MG63 (cell line): ENCODE data around the gene ENTPD8. TPM values are rescaled to one million over a fixed set of nuclear protein-coding genes. Genes with fewer than 3 reads are reported as not detected.

Experiments
- DNase-seq: peaks from one replicate; pipeline ENCODE4 v3.0.0-alpha.2; 2020
- H3K27me3 ChIP-seq: fragments of 250-450 bp; sonication (Bioruptor Pico); 2 replicates; pipeline ENCODE4 v1.5.1; 2020; ENCODE audit warnings: mild to moderate bottlenecking, moderate library complexity
- H3K36me3 ChIP-seq: fragments of 250-450 bp; sonication (Bioruptor Pico); 2 replicates; pipeline ENCODE4 v1.5.1; 2020; ENCODE audit warnings: mild to moderate bottlenecking, moderate library complexity
- H3K4me3 ChIP-seq: fragments of 250-450 bp; sonication (Bioruptor Pico); 2 replicates; pipeline ENCODE4 v1.5.1; 2020; ENCODE audit warnings: mild to moderate bottlenecking, moderate library complexity
- H3K9me3 ChIP-seq: fragments of 250-450 bp; sonication (Bioruptor Pico); 2 replicates; pipeline ENCODE4 v1.5.1; 2020; ENCODE audit warnings: mild to moderate bottlenecking, moderate library complexity
- total RNA-seq: library from RNA; depleted of rRNA; stranded (reverse); fragments of >200 nt; shearing (Covaris generic); gene quantifications from 2 replicates; pipeline ENCODE4 v1.2.3, GENCODE V29; 2014; ENCODE audit warnings: low replicate concordance

The ENTPD8 gene
- total RNA-seq, 1 experiment from 2014 or later: not detected

DNA sequence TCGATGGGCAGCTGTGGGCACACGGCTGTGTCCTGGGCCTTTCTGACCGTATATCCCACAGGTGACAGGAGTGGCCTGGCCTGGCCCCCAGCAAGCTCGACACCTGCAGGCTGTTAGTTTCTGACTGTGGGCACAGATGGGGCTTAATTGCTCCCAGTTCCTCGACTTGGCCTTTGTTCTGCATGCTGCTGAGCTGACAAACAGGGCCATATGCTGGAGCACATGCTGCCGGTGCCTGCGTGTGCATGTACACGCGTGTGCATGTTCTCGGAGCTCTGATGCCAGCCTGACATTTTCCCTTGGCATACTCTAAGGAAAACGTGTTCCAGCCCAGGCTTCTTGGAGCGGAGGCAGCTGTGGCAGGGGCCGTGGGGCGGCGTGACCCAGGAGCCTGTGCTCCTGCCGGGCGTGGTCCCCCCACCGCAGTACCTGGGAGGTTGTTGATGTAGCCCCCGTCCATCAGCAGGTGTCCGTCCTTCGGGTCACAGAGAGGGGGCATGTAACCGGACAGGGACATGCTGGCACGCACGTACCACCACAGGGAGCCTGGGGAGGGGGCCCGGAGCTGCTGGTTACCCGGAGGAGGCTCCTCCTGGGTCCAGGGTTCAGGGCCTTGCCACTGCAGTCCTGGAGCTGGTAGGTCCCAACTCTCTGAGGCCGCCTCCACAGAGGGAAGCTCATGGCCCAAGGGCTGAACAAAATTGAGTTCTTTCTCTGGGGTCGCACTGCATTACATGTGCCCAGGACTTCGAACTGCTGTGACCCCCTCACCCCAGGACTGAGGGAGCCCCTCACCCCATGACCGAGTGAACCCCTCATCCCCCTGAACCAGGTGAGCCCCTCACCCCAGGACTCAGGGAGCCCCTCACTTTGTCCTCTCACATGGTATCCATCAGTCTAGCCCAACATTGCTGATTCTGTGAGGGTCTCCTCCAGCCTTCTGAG lies 22.1 kb upstream of the ENTPD8 start:
- DNase-seq: no peak
- Histone ChIP-seq H3K27me3 (no peaks in the 10 kb centered on the region), H3K36me3 (no peaks in the 10 kb centered on the region), H3K4me3 (no peak overlapping the region), H3K9me3 (no peaks in the 10 kb centered on the region)

DNA sequence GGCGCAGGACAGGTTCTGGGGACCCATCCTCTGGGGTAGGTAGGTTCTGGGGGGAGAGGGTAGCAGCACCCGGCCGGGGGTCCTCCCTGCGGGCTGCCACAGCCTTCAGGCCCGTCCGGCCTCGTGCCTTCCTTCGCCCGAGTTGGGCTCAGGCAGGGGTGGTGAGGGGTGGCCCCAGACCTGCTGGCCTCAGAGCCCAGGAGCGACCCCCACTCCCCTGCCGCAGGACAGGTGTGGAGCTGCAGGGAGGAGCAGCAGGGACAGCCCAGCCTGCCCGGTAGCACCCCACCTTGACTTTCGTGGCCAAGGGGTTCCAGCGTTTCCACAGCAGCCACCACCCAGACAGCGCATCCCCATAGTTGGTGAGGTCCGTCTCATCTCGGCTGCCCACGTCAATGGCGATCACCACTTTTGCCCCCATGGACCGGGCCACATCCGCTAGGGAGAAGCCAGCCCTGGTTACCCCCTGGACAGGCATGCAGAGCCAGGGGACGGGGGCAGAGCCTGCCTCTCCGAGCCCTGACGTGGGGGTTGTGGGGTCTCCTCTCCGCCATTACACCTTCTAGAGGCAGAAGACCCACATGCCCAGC lies 21.3 kb upstream of the ENTPD8 start:
- H3K36me3 ChIP-seq: no peaks in the 10 kb centered on the region
- H3K27me3 ChIP-seq: no peaks in the 10 kb centered on the region
- H3K9me3 ChIP-seq: no peaks in the 10 kb centered on the region
- no peak overlapping the region for H3K4me3 ChIP-seq
- no peak for DNase-seq

DNA sequence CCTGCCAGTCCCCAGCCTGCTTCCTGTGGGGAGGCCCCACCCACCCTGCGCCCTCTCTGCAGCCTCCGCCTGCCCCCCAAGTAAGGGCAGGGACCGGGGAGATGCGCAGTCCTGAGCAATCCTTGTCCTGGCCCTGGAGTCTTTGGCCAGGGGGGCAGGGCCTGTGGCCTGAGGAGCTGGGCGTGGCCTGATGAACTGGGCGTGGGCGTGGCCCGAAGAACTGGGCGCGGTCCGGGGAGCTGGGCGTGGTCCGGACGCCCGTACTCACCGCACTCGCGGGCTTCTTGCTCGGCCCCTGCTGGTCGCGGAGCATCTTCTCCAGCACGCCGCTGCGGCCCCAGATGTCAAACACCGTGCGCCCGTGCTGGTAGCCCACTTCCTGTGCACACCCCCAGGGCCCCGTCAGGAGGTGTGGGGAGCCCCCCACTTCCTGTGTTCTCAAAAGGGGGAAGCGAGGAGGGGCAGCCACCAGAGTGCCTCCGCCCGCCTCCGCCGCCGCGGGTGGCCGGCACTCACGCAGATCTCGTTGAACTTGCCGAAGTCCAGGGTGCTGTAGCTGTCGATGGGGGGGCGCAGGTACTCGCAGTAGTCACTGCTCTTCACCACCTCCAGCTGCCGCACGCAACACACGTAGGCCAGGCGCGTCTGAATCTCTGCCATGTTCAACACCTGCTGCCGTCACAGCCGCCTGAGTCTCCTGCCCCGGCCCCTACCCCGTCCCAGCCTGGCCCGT lies 20.7 kb upstream of the ENTPD8 start:
- H3K36me3 ChIP-seq: peaks cover 4% of the 10 kb centered on the region
- no peaks in the 10 kb centered on the region for H3K9me3 ChIP-seq
- H3K4me3 ChIP-seq: no peak overlapping the region
- DNase-seq: no peak
- H3K27me3 ChIP-seq: no peaks in the 10 kb centered on the region

DNA sequence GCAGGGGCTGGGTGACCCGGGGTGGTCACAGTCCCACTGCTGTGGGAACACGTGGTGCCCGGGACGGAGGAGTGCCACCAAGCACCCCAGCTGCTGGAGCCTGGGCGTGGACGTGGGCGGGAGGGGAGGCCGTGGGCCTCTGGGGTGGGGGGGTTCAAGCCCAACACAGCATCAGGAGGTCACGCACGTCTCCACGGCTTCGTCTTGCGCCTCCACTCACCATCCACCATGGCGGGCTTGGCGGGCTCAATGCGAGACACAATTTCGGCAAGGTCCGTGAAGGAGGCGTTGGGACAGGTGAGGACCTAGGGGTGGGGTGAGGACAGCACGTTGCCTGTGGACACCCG lies 20.1 kb upstream of the ENTPD8 start:
- Histone ChIP-seq H3K4me3 (no peak overlapping the region), H3K27me3 (no peaks in the 10 kb centered on the region), H3K9me3 (no peaks in the 10 kb centered on the region), H3K36me3 (peaks cover 4% of the 10 kb centered on the region)
- DNase-seq: no peak

DNA sequence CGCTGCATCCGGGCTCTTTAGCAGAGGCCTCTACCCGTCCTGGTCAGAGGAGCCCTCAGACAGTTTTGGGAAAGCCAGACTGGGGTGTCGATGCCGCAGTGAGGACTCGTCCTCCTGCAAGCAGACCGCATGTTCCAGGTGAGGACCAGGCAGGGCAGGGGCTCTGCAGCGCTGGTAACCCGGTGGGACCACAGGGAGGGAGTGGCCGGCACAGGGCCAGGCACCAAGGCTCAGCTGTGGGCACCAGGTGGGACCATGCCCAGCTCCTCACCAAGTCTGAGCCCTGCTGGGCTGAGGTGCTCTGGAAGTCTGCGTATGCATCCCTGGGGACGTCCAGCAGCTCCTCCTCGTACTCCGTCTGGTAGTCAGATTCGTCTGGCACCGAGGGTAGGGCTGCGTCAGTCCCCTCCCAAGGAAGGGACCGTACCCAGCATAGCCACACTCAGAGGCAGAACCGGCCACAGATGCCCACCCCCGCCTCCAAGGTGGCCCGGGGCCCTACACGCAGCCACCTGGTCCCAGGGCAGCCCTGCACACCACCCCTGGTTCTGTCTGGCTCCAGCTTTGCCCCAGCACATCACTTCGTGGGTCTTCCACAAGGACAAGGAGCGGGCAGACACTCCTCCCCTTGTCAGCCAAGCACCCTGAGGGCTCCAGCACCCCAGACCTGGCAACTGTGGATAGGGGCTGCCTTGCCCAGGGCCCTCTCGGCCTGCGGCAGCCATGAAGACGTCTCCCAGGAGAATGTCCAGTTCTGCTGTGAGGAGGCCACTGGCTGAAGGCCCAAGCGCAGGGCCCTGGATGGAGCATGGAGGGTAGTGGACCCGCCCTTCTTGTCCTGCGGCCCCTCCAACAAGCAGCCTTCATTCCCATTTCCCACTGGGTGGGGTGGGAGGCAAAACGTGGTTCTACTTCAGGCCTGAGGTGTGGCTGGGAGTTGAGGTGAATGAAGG lies 19.5 kb upstream of the ENTPD8 start:
- no peak for DNase-seq
- H3K9me3 ChIP-seq: no peaks in the 10 kb centered on the region
- H3K4me3 ChIP-seq: no peak overlapping the region
- no peaks in the 10 kb centered on the region for H3K27me3 ChIP-seq
- peaks cover 4% of the 10 kb centered on the region for H3K36me3 ChIP-seq

DNA sequence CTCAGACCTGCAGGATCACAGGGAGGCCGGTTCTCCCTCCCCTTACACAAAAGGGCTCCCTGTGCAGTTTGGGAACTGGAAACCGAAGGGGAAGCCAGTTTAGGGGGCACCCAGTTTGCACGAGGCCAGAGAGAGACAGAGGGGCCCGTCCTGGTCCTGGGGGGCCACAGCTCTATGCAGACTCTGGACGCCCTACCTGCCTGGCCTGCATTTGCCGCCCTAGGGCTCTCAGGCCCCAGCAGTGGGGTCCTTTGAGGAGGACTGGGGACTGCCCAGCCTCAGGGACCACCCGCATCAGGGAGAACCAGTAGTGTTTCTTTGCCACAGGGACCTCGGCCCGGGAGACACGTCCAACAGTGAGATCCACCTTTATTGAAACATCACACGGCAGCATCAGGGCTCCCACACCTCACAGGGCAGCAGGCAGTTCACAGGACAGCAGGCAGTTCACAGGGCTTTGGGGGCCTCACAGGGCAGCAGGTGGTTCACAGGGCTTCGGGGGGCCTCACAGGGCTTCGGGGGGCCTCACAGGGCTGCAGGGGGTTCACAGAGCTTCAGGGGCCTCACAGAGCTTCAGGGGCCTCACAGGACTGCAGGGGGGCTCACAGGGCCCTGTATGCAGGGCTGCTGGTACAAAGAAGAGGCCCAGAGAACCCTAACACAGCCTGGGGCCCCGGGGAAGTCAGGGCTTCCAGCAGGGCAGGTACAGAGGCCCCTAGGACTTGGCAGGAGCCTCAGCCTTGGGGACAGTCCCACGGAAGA lies 18.6 kb upstream of the ENTPD8 start:
- DNase-seq: no peak
- Histone ChIP-seq H3K9me3 (no peaks in the 10 kb centered on the region), H3K36me3 (peaks cover 4% of the 10 kb centered on the region), H3K4me3 (peak overlapping the region; percentile 45), H3K27me3 (no peaks in the 10 kb centered on the region)

DNA sequence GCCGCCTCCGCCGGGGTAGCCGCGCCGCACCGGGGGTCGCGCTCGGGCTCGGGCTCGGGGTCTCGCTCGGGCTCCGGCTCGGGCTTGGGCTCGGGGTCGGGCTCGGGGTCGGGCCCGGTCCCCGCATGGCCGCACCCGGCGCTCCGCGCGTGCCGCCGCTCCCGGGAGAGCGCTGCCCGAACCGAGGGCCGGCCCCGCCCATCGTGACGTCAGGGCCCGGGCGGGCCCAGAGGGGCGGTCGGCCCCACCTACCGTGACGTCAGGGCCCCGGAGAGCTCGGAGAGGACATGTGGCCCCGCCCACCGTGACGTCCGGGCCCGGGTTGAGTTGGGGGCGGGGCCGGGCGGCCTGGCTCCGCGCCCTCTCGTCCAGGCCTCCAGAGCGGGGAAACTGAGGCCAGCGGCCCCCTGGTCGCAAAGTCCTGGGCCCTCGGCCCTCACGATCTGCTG lies 18.0 kb upstream of the ENTPD8 start, which contains the start of gene NSMF:
Gene NSMF (minus strand): TSS at position 183 of the 449 bp plus-strand sequence. CDS start 232 bp downstream, outside the sequence.
- Histone ChIP-seq H3K36me3 (peaks cover 9% of the 10 kb centered on the region), H3K27me3 (no peaks in the 10 kb centered on the region), H3K9me3 (no peaks in the 10 kb centered on the region), H3K4me3 (peak within 1 kb of the TSS; percentile 68)
- peak; percentile 88 for DNase-seq

DNA sequence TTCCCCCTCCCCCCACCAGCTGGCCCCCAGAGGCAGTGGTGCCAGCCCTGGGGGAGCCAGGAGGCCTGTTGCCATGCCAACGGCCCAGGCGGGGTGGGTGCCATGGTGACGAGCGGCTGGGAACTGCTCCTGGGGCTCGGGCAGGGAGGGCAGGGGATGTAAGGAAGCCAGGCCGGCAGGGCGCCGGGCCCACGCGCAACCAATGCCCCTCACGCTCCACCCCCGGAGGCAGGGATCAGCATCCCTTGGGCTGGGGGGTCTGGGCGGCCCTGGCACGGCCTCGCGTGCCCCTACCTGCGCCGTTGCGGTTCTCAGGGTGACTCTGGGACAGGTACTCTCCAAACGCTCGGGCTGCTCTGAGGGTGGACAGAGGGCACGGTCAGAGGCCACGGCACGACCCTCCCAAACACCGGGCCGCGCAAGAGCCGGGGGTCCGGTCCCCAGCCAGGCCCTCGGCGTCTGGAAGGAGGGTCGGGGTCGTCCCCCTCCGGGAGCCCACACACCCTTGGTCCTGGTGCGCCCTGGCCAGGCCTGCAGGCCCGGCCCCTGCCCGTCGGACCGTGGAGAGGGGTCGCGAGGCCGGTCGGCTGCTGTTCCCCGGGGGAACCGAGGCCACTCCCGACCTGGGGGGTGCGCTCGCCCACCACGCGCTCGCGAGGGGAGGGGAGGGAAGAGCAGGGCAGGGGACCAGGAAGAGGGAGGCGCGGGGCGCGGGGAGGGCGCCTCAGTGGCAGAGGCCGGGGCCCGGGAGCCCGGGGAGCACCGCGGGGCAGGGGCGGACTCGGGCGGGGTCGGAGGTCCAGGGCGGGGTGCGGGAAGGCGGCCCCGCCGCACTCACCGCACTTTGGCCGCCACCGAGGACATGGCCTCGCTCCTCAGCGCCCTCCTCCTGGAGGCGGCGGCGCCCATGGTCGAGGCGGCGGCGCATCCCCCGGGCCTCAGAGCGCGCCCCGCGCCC lies 17.3 kb upstream of the ENTPD8 start:
- H3K36me3 ChIP-seq: peaks cover 10% of the 10 kb centered on the region
- H3K9me3 ChIP-seq: no peaks in the 10 kb centered on the region
- DNase-seq: no peak
- H3K27me3 ChIP-seq: no peaks in the 10 kb centered on the region
- H3K4me3 ChIP-seq: peak overlapping the region; percentile 68

DNA sequence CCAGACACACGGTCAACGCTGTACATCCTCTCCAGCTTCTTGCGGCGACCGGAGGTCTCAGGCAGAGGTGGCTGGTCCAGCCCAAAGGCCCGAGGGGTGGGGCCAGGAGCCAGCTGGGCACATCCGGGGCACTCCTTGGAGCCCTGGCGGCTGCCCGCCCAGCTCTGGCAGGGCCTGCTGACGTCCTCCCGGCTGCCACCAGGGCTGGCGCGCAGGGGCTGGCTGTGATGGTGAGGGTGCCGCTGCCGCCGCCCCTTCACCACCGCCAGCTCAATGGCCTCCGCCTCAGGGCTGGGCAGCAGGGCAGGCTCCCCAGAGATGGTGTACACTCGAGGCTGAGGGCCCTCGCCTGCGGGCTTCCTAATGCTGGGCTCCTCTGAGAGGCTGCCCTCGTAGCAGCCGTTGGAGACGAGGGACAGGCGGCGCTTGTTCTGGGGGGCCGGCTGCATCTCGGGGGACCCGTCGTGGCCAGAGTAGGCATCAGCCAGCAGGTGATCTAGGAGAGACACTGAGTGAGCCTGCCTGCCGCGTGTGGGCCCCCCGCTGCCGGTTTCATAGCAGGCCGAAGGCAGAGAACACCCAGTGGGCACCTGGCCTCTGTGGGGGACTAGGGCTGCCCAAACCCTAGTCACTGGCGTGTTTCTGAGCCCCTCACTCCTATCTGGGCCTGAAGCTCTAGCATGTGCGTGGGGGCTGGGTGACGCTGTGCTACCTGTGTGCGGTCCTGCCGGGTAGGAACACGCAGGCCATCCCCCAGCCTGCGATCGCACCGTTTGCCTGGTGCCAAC lies 16.4 kb upstream of the ENTPD8 start:
- Histone ChIP-seq H3K9me3 (no peaks in the 10 kb centered on the region), H3K36me3 (peaks cover 17% of the 10 kb centered on the region), H3K4me3 (peak overlapping the region; percentile 68), H3K27me3 (no peaks in the 10 kb centered on the region)
- DNase-seq: no peak

DNA sequence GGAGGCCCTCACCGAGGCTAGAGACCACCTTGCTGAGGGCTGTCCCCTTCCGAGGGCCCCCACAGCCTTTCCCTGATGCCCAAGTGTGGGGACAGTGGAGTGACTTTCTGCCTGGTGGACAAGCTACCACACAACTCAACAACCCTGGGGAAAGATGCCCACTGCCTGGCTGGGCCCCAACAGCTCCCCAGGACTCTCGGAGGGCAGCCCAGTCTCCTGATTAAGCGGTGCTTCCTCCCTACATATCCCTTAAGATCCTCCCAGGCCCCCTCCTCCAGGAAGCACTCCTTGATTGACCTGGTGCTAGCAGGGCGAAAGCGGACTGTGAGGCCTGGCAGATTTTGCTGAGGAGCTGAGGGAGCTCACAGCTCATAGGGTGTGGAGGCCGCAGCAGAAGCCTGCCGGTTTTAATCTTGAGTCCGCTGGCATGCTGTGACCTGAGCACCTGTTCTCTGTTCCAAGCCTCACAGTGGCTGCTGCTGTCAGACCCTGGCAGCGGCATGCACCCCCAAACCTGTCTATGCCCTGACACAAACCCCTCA lies 15.8 kb upstream of the ENTPD8 start:
- Histone ChIP-seq H3K27me3 (no peaks in the 10 kb centered on the region), H3K4me3 (no peak overlapping the region), H3K9me3 (no peaks in the 10 kb centered on the region), H3K36me3 (peaks cover 17% of the 10 kb centered on the region)
- no peak for DNase-seq

DNA sequence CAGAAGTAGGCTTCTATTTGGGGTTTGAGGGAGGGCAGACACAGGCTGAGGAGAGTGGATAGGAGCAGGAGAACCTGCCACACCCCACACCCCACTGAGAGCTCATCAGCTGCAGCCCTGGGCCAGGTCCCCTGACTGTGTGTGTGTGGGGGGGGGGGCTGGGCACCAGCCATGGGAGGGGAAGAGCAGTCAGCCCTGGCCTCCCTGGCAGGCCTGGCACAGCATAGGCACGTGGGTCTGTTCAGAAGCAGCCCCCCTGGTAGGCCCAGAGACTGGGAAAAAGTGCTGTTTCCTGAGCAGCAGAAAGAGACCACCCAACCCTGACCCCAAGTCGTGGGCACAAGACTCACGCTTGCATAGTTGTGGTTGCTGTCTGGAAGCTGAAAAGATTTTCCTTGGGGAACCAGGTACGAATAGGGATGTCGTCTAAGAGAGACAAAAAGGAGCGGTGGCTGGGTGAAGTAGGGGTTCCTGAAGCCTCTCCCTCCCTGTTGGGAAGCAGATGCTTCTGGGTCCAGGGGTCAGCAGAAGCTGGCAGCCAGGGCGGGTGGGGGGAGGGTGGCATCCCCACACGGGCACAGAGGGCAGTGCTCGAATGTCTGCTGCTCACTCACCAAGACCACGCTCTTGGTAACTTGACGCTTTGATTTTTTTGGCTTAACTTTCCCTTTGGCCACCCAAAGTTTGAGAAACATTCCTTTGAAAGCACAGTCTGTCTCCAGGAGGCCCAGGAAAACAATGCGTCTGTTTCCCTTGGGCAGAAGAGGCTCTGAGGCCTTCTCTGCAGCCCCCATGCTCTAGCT lies 15.1 kb upstream of the ENTPD8 start:
- H3K4me3 ChIP-seq: no peak overlapping the region
- no peaks in the 10 kb centered on the region for H3K9me3 ChIP-seq
- no peak for DNase-seq
- peaks cover 17% of the 10 kb centered on the region for H3K36me3 ChIP-seq
- no peaks in the 10 kb centered on the region for H3K27me3 ChIP-seq

DNA sequence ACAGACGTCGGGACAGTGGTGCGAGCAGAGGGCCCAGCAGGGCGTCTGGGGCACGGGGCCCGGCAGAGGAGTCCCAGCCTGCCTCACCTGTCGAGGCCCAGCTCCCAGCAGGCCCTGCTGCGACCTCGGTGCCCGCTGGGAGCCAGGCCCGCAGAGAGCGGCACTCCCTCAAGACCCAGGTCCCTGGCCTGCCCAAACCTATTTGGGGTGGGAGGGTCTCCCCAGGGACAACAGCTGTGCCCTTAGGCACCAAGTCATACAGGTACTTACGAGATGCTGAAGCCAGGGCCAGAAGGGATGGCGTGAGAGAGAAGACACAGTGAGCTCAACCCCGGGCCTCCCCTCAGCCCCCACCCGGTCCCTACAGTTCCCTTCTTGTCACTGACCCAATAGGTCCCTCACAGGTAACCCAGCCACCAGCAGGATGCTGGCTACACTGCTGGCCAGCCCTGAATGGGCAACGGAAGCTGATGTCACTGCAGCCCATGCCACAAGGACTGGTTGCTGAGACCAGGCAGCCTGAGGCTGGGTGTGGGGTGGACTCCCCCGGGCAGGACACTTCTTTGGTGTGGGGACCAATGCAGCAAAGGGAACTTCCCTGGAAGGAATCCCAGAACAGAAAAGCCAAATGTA lies 14.3 kb upstream of the ENTPD8 start:
- Histone ChIP-seq H3K9me3 (no peaks in the 10 kb centered on the region), H3K4me3 (no peak overlapping the region), H3K36me3 (peaks cover 17% of the 10 kb centered on the region), H3K27me3 (no peaks in the 10 kb centered on the region)
- no peak for DNase-seq
